GOT3 (cell line): ENCODE measurements around the gene ATP6V0A4.

ENCODE experiments used
- DNase-seq: peaks from one replicate; lab custom pipeline; 2025; ENCODE audit warnings: mixed read lengths; lab: John Stamatoyannopoulos, UW

ATP6V0A4 gene

DNA sequence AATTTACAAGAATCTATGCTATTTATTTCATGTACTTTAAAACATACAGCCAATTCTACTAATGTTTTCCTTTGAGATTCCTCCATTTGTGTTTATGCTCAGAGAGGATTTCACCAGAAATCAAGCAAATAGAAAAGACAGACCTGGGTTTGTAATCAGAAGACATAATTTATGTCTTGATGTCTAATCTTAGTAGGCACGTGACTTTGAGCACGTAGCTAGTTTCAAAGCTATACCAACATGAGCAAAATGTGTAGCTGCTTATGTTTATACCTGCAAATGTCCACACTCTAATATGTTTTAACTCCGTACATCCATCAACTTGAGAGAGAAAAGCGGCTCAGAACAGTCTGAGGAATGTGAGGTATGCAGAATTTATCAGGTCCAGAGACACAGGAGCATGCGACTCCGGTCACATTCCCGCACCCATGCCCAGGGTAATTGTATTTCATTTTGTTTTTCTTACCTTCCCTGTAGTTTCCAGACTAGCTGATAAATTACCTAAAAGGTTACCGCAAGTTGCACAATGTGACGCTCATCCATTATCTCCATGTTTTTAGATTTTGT is 136.8 kb downstream of the ATP6V0A4 start:
- no peak for DNase-seq

GRCh38 chr7:138658889-138659288 is 139.1 kb downstream of the ATP6V0A4 start:
- no peak for DNase-seq

DNA sequence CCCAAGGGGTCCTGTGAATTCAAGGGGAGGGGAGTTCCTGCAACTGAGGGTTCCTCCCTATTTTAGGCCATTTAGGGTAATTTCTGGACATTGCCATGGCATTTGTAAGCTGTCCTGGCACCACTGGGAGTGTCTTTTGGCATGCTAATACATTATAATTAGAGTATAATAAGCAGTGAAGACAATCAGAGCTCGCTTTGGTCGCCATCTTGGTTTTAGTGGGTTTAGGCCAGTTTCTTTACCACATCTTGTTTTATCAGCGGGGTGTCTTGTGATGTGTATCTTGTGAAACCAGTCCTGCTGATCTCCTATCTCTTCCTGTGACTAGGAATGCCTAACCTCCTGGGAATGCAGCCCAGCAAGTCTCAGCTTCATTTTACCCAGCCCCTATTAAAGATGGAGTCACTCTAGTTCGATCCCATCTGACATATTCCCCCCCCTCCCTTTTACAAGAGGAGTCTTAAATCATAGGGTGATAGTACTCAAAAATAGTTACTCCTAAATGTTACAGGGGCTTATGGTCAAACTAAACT is 140.1 kb downstream of the ATP6V0A4 start:
- DNase-seq: no peak

- no peak for DNase-seq
These were observed 141.0 kb downstream of the ATP6V0A4 start for GRCh38 chr7:138656952-138657351.
